ELR (cell line): ENCODE measurements around the gene ACTL7A.
"Not testable (repeated sequence)": the region's sequence is repeated elsewhere in the genome, so short reads cannot be mapped to it uniquely, and the experiment has no call there.

Source experiments
- DNase-seq: peaks from one replicate; pipeline ENCODE4 v3.0.0-alpha.2; 2015; ENCODE audit warnings: low read depth

Gene ACTL7A, protein sequence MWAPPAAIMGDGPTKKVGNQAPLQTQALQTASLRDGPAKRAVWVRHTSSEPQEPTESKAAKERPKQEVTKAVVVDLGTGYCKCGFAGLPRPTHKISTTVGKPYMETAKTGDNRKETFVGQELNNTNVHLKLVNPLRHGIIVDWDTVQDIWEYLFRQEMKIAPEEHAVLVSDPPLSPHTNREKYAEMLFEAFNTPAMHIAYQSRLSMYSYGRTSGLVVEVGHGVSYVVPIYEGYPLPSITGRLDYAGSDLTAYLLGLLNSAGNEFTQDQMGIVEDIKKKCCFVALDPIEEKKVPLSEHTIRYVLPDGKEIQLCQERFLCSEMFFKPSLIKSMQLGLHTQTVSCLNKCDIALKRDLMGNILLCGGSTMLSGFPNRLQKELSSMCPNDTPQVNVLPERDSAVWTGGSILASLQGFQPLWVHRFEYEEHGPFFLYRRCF

DNA sequence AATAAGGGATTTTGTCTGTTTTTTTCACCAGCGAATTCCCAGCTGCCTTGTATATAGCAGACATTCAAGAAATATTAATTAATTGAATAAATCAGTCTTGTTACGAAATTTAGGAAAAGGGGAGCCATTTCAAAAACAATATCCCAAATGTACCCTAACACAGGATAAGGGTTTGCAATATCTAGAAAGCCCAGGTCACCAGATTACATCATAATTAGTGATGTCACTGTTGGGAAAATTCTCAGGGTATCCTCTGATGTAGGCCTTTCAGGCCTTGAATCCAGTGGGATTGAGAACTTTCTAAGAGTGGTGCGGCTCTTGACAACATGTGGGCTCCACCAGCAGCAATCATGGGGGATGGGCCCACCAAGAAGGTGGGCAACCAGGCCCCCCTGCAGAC lies at the start of gene ACTL7A:
Gene ACTL7A, plus strand, starts transcription at position 270 of the 400 bp plus-strand sequence. Its CDS starts 57 bp downstream, at position 327.
- no peak for DNase-seq

DNA sequence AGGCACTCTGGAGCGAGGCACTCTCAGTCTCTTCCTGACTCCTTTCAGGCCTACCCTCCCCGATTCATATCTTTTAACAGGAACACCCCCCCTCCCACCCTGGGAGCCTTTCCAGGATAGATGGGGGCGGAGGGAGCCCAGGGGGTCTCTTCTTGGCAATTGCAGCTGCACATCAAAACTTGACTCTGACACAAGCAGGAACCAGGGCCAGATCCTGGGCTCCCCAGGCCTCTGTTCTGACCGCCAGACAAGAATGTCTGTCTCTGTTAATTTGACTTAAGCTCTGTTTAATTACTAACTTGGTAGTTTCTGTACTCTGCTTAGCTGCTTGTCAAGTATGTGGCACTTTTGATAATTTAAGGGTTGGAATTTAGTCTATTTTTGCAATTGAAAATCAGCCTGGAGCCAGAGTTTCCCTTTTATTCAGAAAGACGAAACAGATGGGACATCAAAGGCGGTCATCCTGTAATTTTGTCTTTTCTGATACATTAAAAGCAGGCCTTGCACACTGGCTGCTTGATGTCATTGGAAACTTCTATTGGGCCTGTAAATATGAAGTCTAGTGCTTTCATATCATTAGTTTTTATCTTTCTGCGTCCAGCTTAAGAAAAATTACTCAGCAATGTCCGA lies 49.6 kb upstream of the ACTL7A start:
- DNase-seq = no peak

DNA sequence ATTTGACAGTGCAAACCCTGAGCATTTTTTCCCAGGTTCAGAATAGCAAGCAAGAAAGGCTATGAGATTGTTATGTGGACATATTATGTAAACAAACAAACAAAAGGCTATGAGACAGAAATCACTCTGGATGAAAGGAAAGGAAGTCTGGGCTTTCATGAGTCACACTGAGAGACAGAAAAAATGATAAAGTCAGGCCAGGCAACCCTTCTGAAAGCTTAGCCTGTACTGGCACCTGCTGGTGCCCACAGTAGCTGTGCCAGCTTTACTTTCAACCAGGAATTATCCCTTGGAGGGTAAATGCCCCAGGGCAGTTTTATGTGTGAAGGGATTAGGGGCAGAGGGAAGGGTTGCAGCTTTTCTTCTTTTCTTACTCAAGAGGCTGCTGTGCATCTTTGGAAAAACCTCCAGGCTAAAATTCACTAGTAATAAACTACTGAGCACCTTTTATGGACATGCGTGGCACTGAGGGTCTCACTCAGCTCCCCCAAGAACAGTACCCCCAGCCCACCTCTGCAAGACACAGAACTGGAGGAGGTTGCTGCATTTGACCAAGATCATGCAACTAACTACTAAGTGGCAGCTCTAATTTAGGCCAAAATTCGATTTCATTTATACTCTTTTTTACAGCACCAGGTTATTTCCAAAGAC lies 48.0 kb upstream of the ACTL7A start:
- DNase-seq = peak; percentile 74

DNA sequence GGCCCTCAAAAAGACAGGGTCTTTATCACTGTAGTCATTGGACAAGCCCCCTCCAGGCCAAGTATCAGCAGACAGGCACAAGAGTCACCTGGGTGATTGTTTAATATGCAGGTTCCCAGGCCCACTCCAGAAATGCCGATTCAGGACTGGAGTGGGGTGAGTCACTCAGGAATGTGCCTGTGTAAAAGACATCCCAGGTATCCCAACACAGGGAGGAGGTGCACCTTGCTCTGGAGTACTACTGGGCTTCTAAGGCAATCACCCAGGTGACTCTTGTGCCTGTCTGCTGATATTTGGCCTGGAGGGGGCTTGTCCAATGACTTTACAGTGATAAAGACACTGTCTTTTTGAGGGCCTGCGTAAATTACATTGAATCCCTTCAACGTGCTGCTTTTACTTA lies 46.9 kb upstream of the ACTL7A start:
- no peak for DNase-seq

DNA sequence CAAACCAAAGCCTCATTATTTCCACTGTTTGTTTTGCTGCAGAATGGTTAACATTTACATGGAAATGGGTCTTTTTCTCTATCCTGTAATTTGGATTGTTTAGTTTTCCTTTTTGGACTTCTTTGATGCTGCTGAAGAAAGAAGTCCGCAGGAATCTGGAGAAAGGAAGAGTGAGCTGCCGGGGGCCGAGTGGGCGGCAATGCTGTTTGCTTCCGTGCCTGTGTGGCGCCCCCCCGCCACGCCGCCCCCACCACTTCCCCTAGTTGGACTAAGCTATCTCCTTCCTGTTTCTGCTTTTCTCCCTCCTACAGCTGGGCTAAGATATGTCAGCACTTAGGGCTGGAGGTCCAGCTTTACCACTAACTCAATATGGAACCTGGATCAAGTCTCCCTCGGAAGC lies 46.0 kb upstream of the ACTL7A start:
- no peak for DNase-seq

DNA sequence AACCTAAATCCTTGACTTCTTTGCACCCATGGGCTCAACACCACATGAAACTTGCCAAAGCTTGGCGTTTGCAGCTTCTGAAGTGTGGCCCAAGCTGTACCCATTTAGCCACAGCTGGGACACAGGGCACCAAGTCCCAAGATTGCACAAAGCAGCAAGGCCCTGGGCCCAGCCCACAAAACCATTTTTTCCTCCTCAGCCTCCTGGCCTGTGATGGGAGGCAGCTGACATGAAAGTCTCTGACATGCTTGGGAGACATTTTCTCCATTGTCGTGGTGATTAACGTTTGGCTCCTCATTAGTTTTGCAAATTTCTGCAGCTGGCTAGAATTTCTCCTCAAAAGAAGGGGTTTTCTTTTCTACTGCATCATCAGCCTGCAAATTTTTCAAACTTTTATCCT lies 38.2 kb upstream of the ACTL7A start:
- DNase-seq = no peak

DNA sequence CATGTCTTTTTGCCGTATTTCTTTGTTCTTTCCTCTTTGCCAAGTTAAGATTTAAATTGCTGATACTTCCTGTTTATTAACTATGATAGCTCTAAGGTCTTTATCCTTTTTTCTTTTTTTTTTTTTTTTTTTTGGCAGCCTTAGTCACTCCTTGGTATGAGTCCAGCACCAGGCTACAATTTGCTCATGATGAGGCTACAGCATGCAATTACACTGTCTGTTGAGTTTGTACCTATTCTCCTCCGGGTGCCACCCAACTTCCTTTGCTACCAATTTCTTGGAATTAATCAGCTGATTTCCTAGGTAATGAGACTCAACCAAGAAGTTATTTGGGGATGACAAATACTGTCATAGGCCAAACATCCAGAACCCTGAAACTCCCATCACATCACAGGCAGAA lies 31.8 kb upstream of the ACTL7A start:
- DNase-seq = peak; percentile 59

DNA sequence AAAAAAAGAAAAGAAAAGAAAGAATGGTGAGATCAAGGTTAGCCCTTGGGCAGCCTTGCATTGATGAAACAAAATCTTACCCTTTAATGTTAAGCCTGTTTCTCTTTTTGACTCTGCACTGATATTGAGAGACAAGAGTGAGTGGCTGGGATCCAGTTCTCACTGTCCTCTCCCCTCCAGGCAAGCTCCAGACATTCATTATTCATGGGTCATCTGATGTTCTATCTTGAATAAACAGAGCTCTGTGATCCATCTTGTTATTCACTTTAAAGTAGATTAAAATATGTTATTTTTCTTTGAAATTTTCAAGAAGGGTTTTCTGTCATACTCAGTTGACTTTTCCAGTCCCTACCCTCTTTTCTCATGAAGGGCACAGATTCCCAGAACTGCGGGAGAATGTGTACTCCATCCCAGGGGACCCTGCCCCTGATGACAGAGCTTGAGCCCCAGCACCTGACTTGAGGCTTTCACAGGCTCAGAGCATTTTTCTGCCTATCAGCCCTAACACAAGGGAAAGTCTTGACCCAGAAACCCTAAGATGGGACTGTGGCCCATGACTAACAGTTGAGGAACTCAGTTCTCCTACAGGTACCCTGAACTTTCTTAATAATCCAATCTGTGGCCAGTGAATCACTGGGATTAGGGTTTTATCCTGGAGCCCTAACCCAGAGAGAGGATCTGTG lies 30.4 kb upstream of the ACTL7A start:
- DNase-seq = peak; percentile 56

DNA sequence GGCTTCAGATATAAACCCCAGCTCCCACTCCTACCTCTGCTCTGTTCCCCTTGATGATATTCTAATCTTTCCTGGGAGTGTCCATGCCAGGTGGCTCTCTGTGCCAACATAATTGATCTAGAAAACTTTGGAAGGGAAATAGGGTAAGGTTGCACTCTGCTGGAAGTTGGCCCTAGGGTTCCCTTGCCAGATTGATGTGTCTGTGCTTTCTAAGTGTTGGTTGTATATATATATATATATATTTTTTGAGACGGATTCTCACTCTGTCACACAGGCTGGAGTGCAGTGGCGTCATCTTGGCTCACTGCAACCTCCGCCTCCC lies 29.9 kb upstream of the ACTL7A start:
- DNase-seq = no peak

DNA sequence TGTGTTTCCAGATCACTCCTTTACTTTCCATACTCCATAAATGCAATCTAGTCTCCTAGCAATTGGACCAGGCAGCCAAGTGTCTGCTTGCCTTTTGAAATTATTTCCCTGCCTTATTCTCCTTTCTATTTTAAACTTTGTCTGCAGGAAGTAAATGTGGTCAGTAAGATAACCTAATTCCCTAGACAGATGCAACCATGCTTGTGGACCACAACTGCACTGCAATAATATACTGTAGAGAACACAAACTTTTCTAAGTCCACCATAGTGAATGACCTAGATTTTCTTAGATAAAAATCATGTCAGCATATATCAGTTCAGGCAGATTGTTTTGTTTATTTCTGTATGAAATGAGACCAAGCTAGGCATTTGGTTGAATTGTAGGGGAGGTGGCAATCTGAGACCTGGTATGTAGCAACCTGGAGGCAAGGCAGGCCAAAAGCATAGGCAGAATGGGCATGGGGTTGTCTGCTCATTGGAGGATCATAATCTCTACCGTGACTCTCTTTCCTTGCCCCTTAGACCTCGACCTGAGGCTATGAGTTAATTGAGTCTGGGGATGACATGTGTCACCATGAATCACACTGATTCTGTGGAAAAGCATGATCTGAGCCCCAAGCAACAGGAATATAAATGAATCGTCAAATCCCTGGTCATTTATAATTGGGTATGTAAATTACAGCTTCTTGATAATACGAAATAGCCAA lies 27.0 kb upstream of the ACTL7A start:
- peak; percentile 78 for DNase-seq

DNA sequence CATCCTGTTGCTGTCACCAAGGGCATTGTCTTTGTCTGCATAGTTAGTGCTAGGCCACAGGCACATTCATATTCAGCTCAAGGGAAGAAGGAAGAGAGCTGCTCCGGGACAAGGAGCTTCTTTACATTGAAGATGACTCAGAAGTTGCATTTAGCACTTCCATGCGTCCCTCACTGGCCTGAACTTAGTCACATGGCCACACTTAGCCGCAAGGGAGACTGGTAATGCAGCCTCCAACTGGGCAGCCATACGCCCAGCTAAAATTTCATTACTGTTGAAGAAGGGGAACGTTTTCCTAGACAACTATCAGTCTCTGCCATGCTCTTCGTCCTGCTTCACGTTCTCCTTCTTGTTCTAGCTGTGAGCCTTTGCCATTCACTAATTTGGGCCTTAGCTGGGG lies 26.2 kb upstream of the ACTL7A start:
- DNase-seq = peak; percentile 85

DNA sequence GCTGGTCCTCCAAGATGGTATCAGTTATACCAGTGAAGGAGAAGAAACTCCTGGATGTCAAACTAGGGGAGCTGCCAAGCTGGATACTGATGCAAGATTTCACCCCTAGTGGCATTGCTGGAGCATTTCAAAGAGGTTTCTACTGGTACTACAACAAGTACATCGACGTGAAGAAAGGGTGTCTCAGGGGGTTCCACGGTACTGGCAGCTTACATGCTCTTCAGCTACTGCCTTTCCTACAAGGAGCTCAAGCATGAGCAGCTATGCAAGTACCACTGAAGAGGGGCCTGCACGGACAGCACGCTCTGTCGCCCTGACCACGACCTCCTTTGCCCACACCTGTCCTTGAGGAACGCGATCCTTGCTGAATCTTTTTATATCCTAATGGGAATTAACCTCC lies 25.7 kb upstream of the ACTL7A start:
- DNase-seq = no peak

DNA sequence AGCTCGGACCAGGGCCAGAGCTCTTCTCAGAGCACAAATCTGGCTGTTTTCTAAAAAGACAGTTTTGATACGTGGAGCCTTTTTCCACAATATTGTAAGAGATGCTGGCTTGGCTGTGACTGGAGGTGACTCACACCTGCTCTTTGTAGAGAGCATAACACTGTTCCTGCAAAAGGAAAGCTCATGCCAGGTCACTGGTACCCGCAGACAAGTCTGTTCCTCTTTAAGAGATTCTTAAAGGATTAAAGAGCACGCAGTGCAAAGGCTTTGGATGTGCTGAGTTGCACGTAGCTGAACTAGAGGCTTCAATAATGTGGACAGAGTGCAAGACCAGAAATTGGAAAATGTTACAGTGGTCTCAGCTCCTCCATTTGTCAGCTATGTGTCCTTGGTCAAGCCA lies 25.3 kb upstream of the ACTL7A start:
- DNase-seq = peak; percentile 70

DNA sequence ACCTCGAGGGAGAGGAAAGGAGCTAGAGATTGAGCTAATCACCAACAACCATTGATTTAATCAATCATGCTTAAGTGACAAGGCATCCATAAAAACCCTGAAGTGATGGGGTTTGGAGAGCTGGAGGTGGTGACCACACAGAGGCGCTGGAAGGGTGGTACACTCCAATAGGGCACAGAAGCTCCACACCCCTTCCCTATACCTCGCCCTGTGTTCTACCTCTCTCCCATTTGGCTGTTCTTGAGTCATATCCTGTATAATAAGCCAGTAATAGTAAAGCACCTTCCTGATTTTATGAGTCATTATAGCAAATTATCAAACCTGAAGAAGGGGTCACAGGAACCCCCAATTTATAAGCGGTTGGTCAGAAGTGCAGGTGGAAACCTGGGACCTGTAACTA lies 24.5 kb upstream of the ACTL7A start:
- peak; percentile 76 for DNase-seq

DNA sequence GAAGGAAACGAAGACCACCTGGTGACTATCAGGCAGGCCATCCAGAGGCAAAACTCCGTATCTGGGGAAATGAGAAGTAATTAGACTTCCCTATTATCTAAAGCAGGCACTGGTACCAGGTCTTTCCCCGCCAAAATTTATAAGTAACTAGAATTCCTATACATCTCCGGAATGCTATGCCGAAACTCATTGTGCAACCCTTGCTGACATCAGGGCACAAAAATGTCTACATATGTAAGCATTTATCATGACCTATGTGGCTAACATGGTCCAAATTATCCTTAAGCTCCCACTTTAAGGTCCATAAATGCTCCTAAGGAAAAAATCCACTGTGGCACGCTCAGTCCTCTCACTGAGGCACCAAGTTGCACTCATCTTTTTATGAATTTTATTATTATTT lies 24.0 kb upstream of the ACTL7A start:
- peak; percentile 87 for DNase-seq

DNA sequence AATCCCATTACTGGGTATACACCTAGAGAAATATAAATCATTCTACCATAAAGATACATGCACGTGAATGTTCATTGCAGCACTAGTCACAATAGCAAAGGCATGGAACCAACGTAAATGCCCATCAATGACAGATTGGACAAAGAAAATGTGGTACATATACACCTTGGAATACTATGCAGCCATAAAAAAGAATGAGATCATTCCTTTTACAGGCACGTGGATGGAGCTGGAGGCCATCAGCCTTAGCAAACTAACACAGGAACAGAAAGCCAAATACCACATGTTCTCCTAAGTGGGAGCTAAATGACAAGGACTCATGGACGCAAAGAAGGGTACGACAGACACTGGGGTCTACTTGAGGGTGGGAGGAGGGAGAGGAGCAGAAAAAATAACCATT lies 22.5 kb upstream of the ACTL7A start:
- not testable (repeated sequence) for DNase-seq

DNA sequence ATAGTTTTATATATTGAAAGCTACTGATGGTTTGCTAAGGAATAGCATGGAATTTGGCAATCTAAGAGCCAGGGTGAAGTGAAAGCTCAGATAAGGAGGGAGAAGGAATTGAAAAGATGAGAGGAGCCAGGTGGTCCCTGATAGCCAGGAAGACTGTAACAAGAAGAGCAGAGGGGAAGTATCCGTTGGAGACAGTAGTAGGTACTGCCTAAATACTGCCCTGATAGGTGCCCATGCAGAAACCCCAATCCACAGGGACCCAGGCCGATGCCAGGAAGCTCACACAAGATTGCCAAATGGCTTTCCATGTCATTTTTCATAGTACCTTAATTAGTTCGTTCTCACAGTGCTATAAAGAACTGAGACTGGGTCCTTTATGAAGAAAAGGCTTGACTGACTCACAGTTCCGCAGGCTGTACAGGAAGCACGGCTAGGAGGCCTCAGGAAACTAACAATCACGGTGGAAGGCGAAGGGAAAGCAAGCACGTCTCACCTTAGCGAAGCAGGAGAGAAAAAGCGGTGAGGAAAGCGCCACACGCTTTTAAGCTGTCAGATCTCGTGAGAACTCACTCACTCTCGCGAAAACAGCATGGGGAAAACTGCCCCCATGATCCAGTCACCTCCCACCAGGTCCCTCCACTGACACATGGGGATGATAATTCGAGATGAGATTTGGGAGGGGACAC lies 19.3 kb upstream of the ACTL7A start:
- no peak for DNase-seq

DNA sequence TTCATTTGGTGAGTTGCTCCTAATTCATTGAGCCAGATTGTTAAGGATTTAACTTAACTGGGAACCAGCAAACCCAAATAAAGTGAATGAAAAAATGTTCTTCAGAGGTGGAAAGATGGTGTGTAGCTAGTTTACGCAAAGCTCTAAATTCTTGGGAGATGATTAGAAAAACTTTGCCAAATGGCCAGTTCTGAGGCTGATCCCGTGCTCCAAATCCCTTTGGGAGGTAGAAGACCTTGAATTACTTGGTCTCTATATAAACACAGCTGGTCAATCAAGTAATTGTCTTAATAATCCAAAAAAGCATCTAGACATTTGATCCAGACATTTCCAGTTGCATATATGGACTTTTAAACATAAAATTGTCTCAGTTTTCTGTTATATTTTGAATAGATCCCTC lies 17.7 kb upstream of the ACTL7A start:
- no peak for DNase-seq

DNA sequence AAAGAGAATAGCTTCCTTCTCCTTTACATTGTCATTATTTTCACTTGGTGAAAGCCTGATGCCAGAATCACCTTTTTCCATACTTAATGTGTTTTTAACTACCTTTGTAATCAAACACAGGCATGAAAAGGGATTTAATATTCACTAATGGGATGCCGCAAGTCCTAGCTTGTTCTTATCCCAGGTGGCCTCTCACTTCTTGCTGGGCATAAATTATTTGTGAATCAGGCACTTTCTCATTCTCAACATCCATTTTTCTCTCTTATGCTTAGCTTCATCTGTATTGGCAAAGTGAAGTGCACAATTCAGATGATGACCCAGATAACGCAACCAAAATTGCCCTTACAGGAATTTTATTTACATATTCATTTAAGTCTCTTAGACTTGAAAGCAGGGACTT lies 17.2 kb upstream of the ACTL7A start:
- DNase-seq = no peak

DNA sequence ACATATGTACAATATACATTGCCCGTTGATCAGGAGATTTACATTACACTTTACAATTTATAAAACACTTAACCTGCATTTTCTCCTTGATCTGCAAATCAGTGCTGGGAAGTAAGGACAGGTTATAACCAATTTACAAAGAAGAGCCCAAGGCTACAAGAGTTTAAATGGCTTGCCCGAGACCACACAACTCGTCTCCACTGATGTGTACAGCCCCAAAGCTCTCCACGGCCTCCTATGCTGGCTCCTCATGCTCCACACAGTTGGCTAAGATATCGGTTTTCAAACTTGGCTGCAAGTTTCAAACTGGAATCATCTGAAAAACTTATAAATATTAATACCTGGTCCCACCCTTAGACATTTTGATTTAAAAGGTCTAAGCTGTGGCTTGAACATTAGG lies 16.6 kb upstream of the ACTL7A start:
- DNase-seq = no peak

DNA sequence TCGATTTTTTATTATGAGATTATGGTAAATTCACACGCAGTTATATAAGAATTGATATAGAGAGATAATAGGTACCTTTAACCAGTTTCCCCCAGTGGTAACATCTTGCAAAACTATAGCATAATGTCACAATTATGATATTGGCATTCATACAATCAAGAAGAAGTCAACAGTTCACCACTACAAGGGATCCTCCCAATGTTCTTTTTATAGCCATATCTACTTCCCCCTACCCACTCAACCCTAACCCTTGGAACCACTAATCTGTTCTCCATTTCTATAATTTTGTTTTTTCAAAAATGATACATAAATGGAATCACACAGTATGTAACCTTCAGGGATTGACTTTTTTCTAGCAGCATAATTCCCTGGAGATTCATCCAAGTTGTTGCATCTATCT lies 16.1 kb upstream of the ACTL7A start:
- no peak for DNase-seq

DNA sequence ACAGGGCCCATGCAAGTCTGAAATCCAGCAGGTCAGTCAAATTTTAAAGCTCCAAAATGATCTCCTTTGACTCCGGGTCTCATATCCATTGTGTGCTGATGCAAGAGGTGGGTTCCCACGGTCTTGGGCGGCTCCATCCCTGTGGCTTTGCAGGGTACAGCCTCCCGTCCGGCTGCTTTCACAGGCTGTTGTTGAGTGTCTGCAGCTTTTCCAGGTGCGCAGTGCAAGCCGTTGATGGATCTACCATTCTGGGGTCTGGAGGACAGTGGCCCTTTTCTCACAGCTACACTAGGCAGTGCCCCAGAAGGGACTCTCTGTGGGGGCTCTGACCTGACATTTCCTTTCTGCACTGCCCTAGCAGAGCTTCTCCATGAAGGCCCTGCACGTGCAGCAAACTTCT lies 13.8 kb upstream of the ACTL7A start:
- not testable (repeated sequence) for DNase-seq
